Measurements from ENCODE around the gene DUSP8.

DNA sequence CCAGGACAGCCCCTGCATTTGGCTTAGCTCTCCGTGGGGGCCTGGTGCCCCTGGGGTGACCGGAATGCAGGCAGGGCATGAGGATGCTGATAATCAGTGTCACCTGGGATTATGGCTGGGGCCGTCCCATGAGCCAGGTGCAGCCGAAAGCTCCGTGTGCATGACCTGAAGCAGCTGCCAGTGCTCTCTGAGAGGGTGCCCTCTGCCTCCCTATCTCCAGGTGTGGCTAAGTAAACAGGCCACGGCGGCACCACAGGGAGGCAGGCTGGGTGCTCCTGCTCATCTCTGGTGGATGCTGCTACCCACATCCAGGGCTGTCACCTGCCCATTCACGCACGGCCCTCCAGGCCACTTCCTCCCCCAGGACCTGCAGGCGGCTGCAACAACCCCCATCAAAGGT lies 29.8 kb downstream of the DUSP8 start:
- TF ChIP-seq, protein P1, sequence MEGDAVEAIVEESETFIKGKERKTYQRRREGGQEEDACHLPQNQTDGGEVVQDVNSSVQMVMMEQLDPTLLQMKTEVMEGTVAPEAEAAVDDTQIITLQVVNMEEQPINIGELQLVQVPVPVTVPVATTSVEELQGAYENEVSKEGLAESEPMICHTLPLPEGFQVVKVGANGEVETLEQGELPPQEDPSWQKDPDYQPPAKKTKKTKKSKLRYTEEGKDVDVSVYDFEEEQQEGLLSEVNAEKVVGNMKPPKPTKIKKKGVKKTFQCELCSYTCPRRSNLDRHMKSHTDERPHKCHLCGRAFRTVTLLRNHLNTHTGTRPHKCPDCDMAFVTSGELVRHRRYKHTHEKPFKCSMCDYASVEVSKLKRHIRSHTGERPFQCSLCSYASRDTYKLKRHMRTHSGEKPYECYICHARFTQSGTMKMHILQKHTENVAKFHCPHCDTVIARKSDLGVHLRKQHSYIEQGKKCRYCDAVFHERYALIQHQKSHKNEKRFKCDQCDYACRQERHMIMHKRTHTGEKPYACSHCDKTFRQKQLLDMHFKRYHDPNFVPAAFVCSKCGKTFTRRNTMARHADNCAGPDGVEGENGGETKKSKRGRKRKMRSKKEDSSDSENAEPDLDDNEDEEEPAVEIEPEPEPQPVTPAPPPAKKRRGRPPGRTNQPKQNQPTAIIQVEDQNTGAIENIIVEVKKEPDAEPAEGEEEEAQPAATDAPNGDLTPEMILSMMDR (IDR thresholded peaks at IDR 0.05), result no peak
- no peak for TF ChIP-seq POLR2A (IDR thresholded peaks at IDR 0.05)

Data from Peyer's patch (tissue), 4 donors.